T-helper 2 cell (primary cell): ENCODE measurements around the gene MALRD1.
"Not testable (repeated sequence)": the region's sequence is repeated elsewhere in the genome, so short reads cannot be mapped to it uniquely, and the experiment has no call there.

Experiments used
- DNase-seq, 5 experiments: peaks; one replicate each; pipeline versions ENCODE4 v3.0.0 to v3.0.0-alpha.2; 2012 to 2022

MALRD1 gene

DNA sequence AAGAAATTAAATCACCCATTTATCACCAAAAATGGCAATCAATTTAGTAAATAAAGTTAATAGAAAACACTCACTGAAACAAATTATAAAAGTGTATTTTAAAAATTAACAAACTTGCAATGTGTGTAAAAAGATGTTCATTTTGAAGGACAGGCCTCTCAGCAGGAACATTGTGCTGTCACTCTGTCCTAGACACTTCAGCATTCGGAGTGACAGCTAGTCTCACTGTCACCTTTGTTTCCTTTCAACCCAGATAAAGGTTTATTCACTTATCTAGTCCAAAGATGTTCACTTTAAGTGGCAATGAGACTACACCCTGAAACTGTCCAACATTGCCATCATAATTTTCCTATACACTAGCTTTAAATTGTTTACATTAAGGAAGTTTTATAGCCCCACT is 675.7 kb downstream of the MALRD1 start:
- DNase-seq = no peak

GRCh38 chr10:19728376-19728775 is 679.8 kb downstream of the MALRD1 start:
- no peak for DNase-seq

DNA sequence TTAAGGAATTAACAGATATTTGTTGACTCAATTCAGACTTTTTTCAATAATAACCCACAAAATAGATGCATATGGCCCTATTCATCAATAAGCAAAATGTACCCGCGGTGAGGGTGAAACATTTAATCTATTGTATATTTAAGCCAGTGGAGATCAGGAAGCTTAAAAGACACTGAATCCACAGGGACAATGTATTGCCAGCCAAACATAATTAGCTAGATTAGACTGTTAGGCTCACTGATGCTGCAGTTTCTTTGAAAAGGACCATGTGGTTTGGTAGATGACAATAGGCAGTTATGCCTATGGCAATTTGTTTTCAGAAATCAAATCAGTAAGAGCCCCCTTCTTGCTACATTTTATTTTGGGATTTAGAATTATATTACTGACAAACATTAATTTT is 680.4 kb downstream of the MALRD1 start:
- DNase-seq = no peak

DNA sequence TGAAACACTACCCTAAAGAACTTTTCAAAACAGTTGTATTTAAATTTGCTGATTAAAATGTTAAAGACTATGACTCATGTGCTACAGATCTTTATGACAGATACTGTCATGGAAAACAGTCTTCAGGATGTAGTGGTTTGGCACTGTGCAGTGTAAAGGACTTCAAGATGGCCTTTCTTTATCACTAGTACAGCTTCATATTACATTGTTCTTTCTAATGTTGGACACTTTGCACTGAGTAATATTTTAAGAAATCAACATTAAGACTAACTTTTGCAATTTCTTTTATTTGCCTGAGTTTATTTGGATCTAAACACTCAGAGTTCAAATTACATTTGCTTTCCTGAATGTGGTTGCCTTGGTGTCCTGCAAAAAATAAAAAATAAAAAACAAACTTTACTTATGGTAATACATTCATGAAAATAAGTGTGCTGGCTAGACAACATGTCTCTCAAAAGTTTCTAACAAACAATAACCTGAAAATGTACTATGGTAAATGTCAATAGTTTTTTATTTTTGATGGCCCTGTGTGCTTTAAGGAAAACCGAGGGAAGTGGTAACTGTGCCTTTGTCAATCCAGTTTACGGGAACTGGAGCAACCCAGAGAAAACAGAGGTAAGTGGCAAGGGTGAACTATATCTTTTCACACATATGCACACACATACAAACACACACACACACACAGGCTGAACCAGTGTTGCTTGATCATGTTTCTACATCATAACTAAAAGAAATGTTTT is 681.7 kb downstream of the MALRD1 start:
- DNase-seq = no peak

DNA sequence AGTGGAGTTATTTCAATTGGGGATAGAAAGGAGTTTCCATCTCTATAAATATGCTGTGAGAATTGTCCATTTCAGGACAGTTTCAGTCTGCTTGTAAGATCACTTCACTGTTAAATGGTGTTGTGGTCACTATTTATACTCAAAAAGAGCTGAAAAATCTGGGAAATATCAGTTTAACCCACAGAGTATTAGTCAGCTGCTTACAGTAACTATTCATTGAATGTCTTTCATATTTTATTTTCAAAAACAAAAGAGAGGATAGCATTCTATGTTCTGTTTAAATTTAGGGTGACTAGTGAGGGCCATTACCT is 682.3 kb downstream of the MALRD1 start:
- DNase-seq = no peak

GRCh38 chr10:19731560-19731959 is 683.0 kb downstream of the MALRD1 start:
- no peak for DNase-seq

DNA sequence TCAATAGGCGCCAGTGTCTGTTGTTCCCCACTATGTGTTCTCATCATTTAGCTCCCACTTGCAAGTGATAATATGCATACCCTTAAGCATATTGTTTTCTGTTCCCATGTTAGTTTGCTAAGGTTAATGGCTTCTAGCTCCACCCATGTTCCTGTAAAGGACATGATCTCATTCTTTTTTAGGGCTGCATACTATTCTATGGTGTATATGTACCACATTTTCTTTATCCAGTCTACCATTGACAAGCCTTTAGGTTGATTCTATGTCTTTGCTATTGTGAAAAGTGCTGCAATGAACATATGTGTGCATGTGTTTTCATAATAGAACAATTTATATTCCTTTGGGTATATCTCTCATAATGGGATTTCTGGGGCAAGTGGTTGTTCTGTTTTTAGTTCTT is 689.8 kb downstream of the MALRD1 start:
- DNase-seq = no peak

DNA sequence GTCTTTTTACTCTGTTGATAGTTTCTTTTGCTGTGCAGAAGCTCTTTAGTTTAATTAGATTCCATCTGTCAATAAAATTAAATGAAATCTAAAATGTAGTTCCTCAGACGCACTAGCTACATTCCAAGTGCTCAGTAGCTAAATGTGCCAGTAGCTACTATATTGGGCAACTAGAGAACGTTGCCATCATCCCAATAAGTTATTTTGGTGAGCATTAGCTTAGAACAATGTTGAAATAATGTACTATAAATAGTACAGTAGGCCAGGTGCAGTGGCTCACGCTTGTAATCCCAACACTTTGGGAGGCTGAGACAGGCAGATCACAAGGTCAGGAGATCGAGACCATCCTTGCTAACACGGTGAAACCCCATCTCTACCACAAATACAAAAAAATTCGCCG is 690.6 kb downstream of the MALRD1 start:
- DNase-seq = not testable (repeated sequence)

- DNase-seq = not testable (repeated sequence)
Measured at GRCh38 chr10:19742144-19742543, 693.5 kb downstream of the MALRD1 start.

- DNase-seq = no peak
Measured at GRCh38 chr10:19745672-19746071, 697.1 kb downstream of the MALRD1 start.

DNA sequence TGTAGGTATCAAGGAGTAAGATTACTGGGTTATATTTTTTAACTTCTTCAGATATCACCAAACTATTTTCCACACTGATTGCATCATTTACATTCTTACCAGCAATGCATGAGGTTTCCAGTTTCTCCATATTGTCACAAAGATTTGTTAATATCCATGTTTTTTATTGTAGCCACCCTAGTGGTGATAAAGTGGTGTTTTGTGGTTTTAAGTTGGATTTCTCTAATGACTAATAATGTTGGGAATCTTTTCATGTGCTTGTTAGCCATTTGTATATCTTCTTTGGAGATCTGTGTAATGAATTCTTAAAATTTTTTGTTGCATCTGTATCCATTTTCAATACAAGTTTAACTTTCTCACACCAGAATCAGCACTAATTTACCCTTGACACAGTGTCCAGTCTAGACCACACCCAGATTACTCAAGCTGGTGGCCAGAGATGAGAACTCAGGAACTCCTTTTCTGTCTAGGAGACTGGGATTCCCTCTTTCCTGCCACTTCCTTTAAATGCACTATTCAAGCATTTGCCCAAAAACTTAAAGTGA is 700.7 kb downstream of the MALRD1 start:
- DNase-seq = no peak

DNA sequence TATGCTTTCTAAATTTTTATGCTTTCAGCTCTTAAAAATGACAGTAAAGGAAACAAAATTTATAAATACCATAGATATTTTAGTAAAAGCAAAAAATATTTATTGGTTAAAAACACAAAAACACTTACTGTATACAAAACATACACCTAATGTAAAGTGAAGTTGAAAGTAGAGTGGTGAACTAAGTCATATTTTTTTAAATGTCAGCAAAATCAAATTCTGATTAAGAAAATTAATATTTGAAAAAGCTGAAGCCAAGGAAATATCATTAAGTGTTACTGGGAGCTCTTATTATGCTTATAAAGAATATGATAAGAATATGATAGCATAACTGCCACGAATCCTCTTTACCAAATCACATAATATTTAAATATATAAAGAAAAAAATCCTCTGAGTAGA is 702.4 kb downstream of the MALRD1 start:
- no peak for DNase-seq

- DNase-seq = no peak
Measured at GRCh38 chr10:19756919-19757318, 708.3 kb downstream of the MALRD1 start.

DNA sequence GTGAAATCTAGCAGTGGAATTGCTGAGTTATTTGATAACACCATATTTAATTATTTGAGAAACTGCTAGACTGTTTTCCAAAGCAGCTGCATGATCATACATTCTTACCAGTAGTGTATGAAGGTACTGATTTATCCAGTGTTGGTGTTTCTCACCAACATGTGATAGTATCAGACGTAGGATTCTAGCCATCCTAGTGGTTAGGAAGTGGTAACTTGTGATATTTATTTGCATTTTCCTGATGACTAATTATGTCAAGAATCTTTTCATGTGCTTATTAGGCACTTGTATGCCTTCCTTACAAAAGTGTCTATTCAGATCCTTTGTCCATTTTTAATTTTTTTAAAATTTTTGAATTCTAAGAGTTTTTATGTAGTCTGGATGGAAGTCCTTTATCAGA is 713.4 kb downstream of the MALRD1 start:
- DNase-seq = no peak

- DNase-seq = no peak
Measured at GRCh38 chr10:19764111-19764510, 715.5 kb downstream of the MALRD1 start.

DNA sequence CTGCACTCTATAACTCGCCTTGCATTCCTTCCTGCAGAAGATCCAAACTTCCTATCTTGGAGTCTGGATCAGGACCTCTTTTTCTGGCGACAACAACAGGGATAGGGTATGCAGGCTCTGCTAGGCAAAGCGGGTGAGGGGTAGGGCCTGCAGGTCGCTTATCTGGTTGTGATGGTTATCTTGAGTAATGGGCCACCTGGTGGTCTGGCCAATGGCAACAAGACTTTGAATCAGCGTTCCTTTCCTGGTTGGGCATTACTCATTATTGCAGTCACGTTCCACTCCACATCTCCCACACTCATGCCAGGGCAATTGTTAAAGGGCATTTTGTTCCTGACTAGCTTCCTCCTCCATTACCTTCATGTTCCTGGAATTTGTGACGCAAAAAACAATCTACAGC is 719.3 kb downstream of the MALRD1 start:
- no peak for DNase-seq

DNA sequence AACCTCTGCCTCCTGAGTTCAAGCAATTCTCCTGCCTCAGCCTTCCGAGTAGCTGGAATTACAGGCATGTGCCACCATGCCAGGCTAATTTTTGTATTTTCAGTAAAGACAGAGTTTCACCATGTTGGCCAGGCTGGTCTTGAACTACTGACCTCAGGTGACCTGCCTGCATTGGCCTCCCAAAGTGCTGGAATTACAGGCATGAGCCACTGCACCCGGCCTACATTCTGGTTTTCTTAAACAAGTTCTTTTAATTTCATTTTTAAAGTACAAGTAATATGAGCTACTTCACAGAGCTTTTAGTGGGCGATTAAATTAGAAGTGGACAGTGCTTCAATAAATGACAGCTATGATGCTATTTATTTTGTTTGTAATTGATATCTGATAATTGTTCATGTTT is 721.2 kb downstream of the MALRD1 start:
- not testable (repeated sequence) for DNase-seq

DNA sequence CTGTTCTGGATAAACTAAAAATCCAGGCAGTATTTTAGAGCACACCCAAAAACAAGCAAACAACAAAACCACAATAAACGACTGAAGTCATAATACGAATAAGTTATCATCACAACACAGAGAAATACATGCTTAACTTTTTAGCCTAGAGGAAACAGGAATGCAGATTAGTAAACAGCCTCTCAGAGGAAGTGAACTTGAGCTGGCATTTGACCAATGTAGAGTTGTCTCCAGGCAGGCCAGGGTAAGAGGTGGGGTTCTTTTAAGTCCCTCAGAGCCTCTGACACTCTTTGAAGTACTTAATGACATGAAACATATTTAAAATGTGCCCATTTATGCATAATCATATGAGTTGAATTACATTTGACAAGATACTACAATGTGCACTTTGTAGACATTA is 724.4 kb downstream of the MALRD1 start:
- no peak for DNase-seq

- no peak for DNase-seq
Measured at GRCh38 chr10:19775296-19775695, 726.7 kb downstream of the MALRD1 start.

- no peak for DNase-seq
Measured at GRCh38 chr10:19777806-19778205, 729.2 kb downstream of the MALRD1 start.

DNA sequence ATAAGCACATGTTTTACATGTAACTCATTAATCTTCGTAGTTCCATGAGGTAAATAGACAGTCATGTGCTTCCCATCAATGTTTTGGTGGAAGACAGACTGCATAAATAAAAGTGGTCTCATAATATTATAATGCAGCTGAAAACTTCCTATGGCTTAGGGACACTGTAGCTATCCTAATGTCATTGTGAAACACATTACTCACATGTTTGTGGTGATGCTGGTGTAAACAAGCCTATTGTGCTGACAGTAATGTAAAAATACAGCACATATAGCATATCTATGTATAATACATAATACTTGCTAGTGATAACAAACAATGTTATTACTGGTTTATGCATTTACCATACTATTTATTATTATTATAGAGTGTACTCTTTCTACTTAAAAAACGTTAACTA is 730.4 kb downstream of the MALRD1 start:
- no peak for DNase-seq

- DNase-seq = no peak
Measured at GRCh38 chr10:19782430-19783089, 734.0 kb downstream of the MALRD1 start.

- no peak for DNase-seq
Measured at GRCh38 chr10:19783721-19784120, 735.1 kb downstream of the MALRD1 start.
